Hepatocyte (in vitro differentiated cells): ENCODE results near the gene WSCD2.

Experiments used
- EZH2phosphoT487 ChIP-seq: fragments of 200-600 bp; sonication (generic); IDR thresholded peaks from one replicate; pipeline ENCODE4 v1.6.1; 2018; ENCODE audit warnings: antibody characterized with exemption, mild to moderate bottlenecking, low read depth, moderate library complexity; ENCODE audit not compliant: unreplicated experiment, severe bottlenecking
- TF ChIP-seq, protein P1 (sequence below): fragments of 200-600 bp; sonication (generic); IDR thresholded peaks from 2 replicates; pipeline ENCODE4 v1.5.1; 2016; ENCODE audit warnings: antibody characterized with exemption, mild to moderate bottlenecking; ENCODE audit not compliant: poor library complexity

DNA sequence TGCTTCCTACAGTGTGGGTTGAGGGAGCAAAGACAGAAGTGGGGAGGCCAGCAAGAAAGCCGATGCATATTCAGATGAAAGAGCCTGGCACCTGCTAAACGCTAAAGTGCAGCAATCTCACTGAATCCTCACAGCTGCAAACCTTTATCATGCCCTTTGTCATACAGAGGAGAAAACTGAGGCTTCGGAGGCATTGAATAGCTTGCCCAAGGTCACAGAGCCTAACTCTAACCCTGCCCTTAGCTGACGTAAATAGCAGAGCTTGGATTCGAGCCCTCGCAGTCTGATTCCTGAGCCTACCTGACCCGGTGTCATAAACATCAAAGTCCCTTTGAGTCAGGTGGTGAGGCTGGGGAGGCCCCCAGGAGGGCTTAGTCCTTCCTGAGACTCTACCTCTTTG is 155.1 kb downstream of the WSCD2 start:
- no peak for TF ChIP-seq EZH2phosphoT487
- TF ChIP-seq, protein P1, sequence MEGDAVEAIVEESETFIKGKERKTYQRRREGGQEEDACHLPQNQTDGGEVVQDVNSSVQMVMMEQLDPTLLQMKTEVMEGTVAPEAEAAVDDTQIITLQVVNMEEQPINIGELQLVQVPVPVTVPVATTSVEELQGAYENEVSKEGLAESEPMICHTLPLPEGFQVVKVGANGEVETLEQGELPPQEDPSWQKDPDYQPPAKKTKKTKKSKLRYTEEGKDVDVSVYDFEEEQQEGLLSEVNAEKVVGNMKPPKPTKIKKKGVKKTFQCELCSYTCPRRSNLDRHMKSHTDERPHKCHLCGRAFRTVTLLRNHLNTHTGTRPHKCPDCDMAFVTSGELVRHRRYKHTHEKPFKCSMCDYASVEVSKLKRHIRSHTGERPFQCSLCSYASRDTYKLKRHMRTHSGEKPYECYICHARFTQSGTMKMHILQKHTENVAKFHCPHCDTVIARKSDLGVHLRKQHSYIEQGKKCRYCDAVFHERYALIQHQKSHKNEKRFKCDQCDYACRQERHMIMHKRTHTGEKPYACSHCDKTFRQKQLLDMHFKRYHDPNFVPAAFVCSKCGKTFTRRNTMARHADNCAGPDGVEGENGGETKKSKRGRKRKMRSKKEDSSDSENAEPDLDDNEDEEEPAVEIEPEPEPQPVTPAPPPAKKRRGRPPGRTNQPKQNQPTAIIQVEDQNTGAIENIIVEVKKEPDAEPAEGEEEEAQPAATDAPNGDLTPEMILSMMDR, result no peak
